ENCODE results near the gene BAIAP2.

Gene BAIAP2

DNA sequence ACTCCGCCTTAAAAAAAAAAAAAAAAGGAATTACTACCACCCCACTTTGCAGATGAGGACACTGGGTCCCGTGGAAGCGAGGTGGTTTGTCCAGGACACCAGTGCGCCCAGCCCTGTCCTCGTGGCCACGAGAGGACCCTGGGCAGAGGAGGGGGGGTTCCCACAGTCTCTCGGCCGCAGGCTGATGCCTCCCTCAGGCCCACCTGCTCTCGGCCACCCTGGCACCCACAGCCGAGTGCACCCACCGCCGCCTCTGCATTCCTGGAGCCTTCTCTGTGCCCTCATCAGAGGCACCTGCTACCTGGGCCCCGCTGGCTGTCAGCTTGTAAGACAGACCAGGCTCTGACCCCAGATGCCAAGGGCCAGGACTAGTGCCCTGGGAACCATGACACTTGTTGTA lies 102.3 kb downstream of the BAIAP2 start:
- TF ChIP-seq NFIC (IDR thresholded peaks at IDR 0.05) (no peak), CEBPB (IDR thresholded peaks at IDR 0.05) (no peak), YY1 (IDR thresholded peaks at IDR 0.05; ENCODE audit: low read depth) (no peak), TEAD4 (IDR thresholded peaks at IDR 0.05) (no peak), EP300 (IDR thresholded peaks at IDR 0.05; ENCODE audit: borderline replicate concordance) (no peak), REST (IDR thresholded peaks at IDR 0.05; ENCODE audit: low read depth) (no peak), EGR1 (IDR thresholded peaks at IDR 0.05) (no peak), TCF12 (IDR thresholded peaks at IDR 0.05; ENCODE audit: low read depth) (no peak), CREB1 (IDR thresholded peaks at IDR 0.05; ENCODE audit: low read depth) (no peak), ZBTB7A (IDR thresholded peaks at IDR 0.05; ENCODE audit: low read depth) (no peak), TAF1 (IDR thresholded peaks at IDR 0.05; ENCODE audit: low read depth) (no peak), FOXM1 (IDR thresholded peaks at IDR 0.05; ENCODE audit: borderline replicate concordance, low read depth) (no peak), RAD21 (IDR thresholded peaks at IDR 0.05; ENCODE audit: low read depth) (no peak), USF1 (IDR thresholded peaks at IDR 0.05) (no peak), MAX (IDR thresholded peaks at IDR 0.05) (no peak)

DNA sequence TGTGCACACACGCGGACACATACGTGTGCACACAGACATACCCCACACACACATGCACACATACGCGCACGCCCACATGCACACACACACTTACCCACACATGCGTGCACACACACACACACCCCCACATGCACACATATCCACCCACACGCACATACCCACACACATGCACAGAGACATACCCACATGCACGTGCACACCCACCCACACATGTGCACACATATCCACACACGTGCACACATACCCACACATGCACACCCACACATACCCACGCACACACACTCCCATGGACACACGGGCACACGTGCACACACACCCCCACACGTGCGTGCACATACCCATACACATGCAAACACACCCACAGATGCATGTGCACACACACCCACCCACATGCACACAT lies 103.1 kb downstream of the BAIAP2 start:
- TF ChIP-seq REST (IDR thresholded peaks at IDR 0.05; ENCODE audit: low read depth) = no peak
- no peak for TF ChIP-seq TEAD4 (IDR thresholded peaks at IDR 0.05)
- TF ChIP-seq NFIC (IDR thresholded peaks at IDR 0.05) = no peak
- no peak for TF ChIP-seq FOXM1 (IDR thresholded peaks at IDR 0.05; ENCODE audit: borderline replicate concordance, low read depth)
- no peak for TF ChIP-seq CEBPB (IDR thresholded peaks at IDR 0.05)

GRCh38 chr17:81138500-81138899 lies 103.5 kb downstream of the BAIAP2 start:
- TF ChIP-seq YY1 (IDR thresholded peaks at IDR 0.05; ENCODE audit: low read depth) (no peak), NFIC (IDR thresholded peaks at IDR 0.05) (no peak), ZBTB7A (IDR thresholded peaks at IDR 0.05; ENCODE audit: low read depth) (no peak), CEBPB (IDR thresholded peaks at IDR 0.05) (no peak), MAX (IDR thresholded peaks at IDR 0.05) (no peak), TEAD4 (IDR thresholded peaks at IDR 0.05) (no peak), FOXM1 (IDR thresholded peaks at IDR 0.05; ENCODE audit: borderline replicate concordance, low read depth) (no peak), RAD21 (IDR thresholded peaks at IDR 0.05; ENCODE audit: low read depth) (no peak), CREB1 (IDR thresholded peaks at IDR 0.05; ENCODE audit: low read depth) (no peak), EP300 (IDR thresholded peaks at IDR 0.05; ENCODE audit: borderline replicate concordance) (no peak), EGR1 (IDR thresholded peaks at IDR 0.05) (no peak), TAF1 (IDR thresholded peaks at IDR 0.05; ENCODE audit: low read depth) (no peak), USF1 (IDR thresholded peaks at IDR 0.05) (no peak)

DNA sequence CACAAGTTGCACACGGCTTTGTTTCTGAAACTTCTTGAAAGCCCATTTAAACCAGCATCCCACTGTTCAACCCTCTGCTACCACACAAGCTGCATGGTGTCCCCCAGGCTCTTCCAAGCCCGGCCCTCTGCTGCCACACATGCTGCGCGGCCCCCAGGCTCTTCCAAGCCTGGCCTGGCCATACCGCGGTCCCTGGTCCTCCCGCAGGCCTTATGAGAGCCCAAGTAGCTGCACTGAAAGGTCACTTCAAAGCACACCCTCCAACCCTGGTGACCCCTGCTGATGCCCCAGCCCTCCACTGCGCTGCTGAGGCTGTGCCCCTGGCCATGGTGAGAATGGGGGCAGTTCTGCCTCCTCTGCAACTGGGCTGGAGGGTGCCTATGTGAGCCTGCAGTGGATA lies 104.5 kb downstream of the BAIAP2 start:
- no peak for TF ChIP-seq TEAD4 (IDR thresholded peaks at IDR 0.05)
- TF ChIP-seq EP300 (IDR thresholded peaks at IDR 0.05; ENCODE audit: borderline replicate concordance) = no peak
- no peak for TF ChIP-seq RAD21 (IDR thresholded peaks at IDR 0.05; ENCODE audit: low read depth)
- TF ChIP-seq USF1 (IDR thresholded peaks at IDR 0.05) = no peak
- no peak for TF ChIP-seq MAX (IDR thresholded peaks at IDR 0.05)
- TF ChIP-seq FOXM1 (IDR thresholded peaks at IDR 0.05; ENCODE audit: borderline replicate concordance, low read depth) = no peak
- TF ChIP-seq TCF12 (IDR thresholded peaks at IDR 0.05; ENCODE audit: low read depth) = no peak
- TF ChIP-seq REST (IDR thresholded peaks at IDR 0.05; ENCODE audit: low read depth) = no peak
- TF ChIP-seq EGR1 (IDR thresholded peaks at IDR 0.05) = no peak
- no peak for TF ChIP-seq YY1 (IDR thresholded peaks at IDR 0.05; ENCODE audit: low read depth)
- TF ChIP-seq ZBTB7A (IDR thresholded peaks at IDR 0.05; ENCODE audit: low read depth) = no peak
- no peak for TF ChIP-seq CREB1 (IDR thresholded peaks at IDR 0.05; ENCODE audit: low read depth)
- no peak for TF ChIP-seq TAF1 (IDR thresholded peaks at IDR 0.05; ENCODE audit: low read depth)
- TF ChIP-seq NFIC (IDR thresholded peaks at IDR 0.05) = no peak
- TF ChIP-seq CEBPB (IDR thresholded peaks at IDR 0.05) = no peak

All from Ishikawa (cell line).